WTC11 (cell line): ENCODE results near the gene P2RY6. TPM values are rescaled to one million over a fixed set of nuclear protein-coding genes. Genes with fewer than 3 reads are reported as not detected.

Experiments used
- ATAC-seq: fragments of 200-7000 bp; cut with Tn5 transposase; 2 replicates; pipeline ENCODE4 v1.10.0; 2021; ENCODE audit warnings: mild to moderate bottlenecking, moderate library complexity
- CTCF ChIA-PET: fragments of 300-600 bp; sonication (Branson Sonifier 250); formaldehyde crosslinking; loops from one replicate; lab custom pipeline; 2021; ENCODE audit warnings: antibody characterized with exemption; lab: Charles Lee
- POLR2A ChIA-PET: fragments of 350-600 bp; sonication (Branson Sonifier 250); formaldehyde crosslinking; loops from one replicate; lab custom pipeline; 2021; ENCODE audit warnings: antibody characterized with exemption; lab: Charles Lee
- DNase-seq: peaks from one replicate; pipeline ENCODE4 v3.0.0; 2021; ENCODE audit warnings: low spot score
- H3K27ac Mint-ChIP-seq: 2 replicates; pipeline ENCODE4 v1.8.0; 2021; ENCODE audit warnings: mixed read lengths
- H3K27me3 Mint-ChIP-seq: 2 replicates; pipeline ENCODE4 v1.8.0; 2021; ENCODE audit warnings: low read depth, mild to moderate bottlenecking, moderate library complexity, mixed read lengths
- H3K36me3 Mint-ChIP-seq: 2 replicates; pipeline ENCODE4 v1.8.0; 2021; ENCODE audit warnings: mixed read lengths
- H3K4me1 Mint-ChIP-seq: 2 replicates; pipeline ENCODE4 v1.8.0; 2022; ENCODE audit warnings: mixed read lengths
- H3K4me3 Mint-ChIP-seq: 2 replicates; pipeline ENCODE4 v1.8.0; 2021; ENCODE audit warnings: mild to moderate bottlenecking, moderate library complexity, mixed read lengths
- H3K9me3 Mint-ChIP-seq: 2 replicates; pipeline ENCODE4 v1.8.0; 2021; ENCODE audit warnings: mixed read lengths
- CREB1 ChIP-seq: sonication (generic); formaldehyde crosslinking; IDR thresholded peaks from 2 replicates; pipeline ENCODE4 v1.8.0; 2023; ENCODE audit warnings: mild to moderate bottlenecking, missing genetic modification reagents
- ELF4 ChIP-seq: sonication (generic); formaldehyde crosslinking; IDR thresholded peaks from 2 replicates; pipeline ENCODE4 v1.8.1; 2022; ENCODE audit warnings: low read depth, mild to moderate bottlenecking, moderate library complexity, missing genetic modification reagents
- ETV6 ChIP-seq: sonication (generic); formaldehyde crosslinking; IDR thresholded peaks from 2 replicates; pipeline ENCODE4 v1.8.1; 2022; ENCODE audit warnings: mild to moderate bottlenecking, missing genetic modification reagents
- GRHL2 ChIP-seq: fragments of 250-450 bp; sonication (Bioruptor Pico); IDR thresholded peaks from 2 replicates; pipeline ENCODE4 v1.8.0; 2022; ENCODE audit warnings: mild to moderate bottlenecking, moderate library complexity; ENCODE audit not compliant: insufficient replicate concordance, severe bottlenecking
- JAZF1 ChIP-seq: fragments of 250-450 bp; sonication (Bioruptor Pico); IDR thresholded peaks from 2 replicates; pipeline ENCODE4 v1.9.0; 2021; ENCODE audit warnings: moderate library complexity, mild to moderate bottlenecking, inconsistent platforms
- KAT7 ChIP-seq: sonication (generic); formaldehyde crosslinking; IDR thresholded peaks from 2 replicates; pipeline ENCODE4 v1.8.1; 2023; ENCODE audit warnings: missing genetic modification reagents, mild to moderate bottlenecking, borderline replicate concordance
- SOX15 ChIP-seq: fragments of 250-450 bp; sonication (Bioruptor Pico); IDR thresholded peaks from 2 replicates; pipeline ENCODE4 v1.9.0; 2021; ENCODE audit warnings: mild to moderate bottlenecking
- SP1 ChIP-seq: sonication (generic); formaldehyde crosslinking; conservative IDR thresholded peaks from 2 replicates; pipeline ENCODE4 v1.8.1; 2022; ENCODE audit warnings: missing genetic modification reagents
- TEAD1 ChIP-seq: sonication (generic); formaldehyde crosslinking; IDR thresholded peaks from 2 replicates; pipeline ENCODE4 v1.8.0; 2022; ENCODE audit warnings: mild to moderate bottlenecking, missing genetic modification reagents
- TEAD4 ChIP-seq: sonication (generic); formaldehyde crosslinking; IDR thresholded peaks from 2 replicates; pipeline ENCODE4 v1.8.0; 2022; ENCODE audit warnings: mild to moderate bottlenecking, missing genetic modification reagents
- USF1 ChIP-seq: sonication (generic); formaldehyde crosslinking; IDR thresholded peaks from 2 replicates; pipeline ENCODE4 v1.8.0; 2022; ENCODE audit warnings: mild to moderate bottlenecking, missing genetic modification reagents
- ZBTB21 ChIP-seq: sonication (generic); formaldehyde crosslinking; IDR thresholded peaks from 2 replicates; pipeline ENCODE4 v1.8.1; 2023; ENCODE audit warnings: mild to moderate bottlenecking, missing genetic modification reagents, borderline replicate concordance
- ZMAT4 ChIP-seq: fragments of 250-450 bp; sonication (Bioruptor Pico); IDR thresholded peaks from 2 replicates; pipeline ENCODE4 v1.9.0; 2021; ENCODE audit warnings: mild to moderate bottlenecking
- ZNF138 ChIP-seq: sonication (generic); formaldehyde crosslinking; conservative IDR thresholded peaks from 2 replicates; pipeline ENCODE4 v1.8.1; 2022; ENCODE audit warnings: mild to moderate bottlenecking, moderate library complexity, missing genetic modification reagents
- ZNF263 ChIP-seq: sonication (generic); formaldehyde crosslinking; IDR thresholded peaks from 2 replicates; pipeline ENCODE4 v1.8.1; 2022; ENCODE audit warnings: low read depth, mild to moderate bottlenecking, moderate library complexity, missing genetic modification reagents
- ZNF396 ChIP-seq: fragments of 250-450 bp; sonication (Bioruptor Pico); IDR thresholded peaks from 2 replicates; pipeline ENCODE4 v1.8.0; 2021; ENCODE audit warnings: mild to moderate bottlenecking, moderate library complexity, borderline replicate concordance
- ZNF416 ChIP-seq: fragments of 250-450 bp; sonication (Bioruptor Pico); IDR thresholded peaks from 2 replicates; pipeline ENCODE4 v1.9.0; 2021; ENCODE audit warnings: mild to moderate bottlenecking, inconsistent platforms
- total RNA-seq: library from RNA; stranded (reverse); gene quantifications from 3 replicates; pipeline ENCODE4 v1.2.3, GENCODE V29; 2021
- TF ChIP-seq, protein P1 (sequence below): fragments of 250-450 bp; sonication (Bioruptor Pico); IDR thresholded peaks from 2 replicates; pipeline ENCODE4 v2.1.2; 2022; ENCODE audit warnings: mild to moderate bottlenecking, moderate library complexity
- TF ChIP-seq, protein P2 (sequence below): sonication (generic); formaldehyde crosslinking; IDR thresholded peaks from 2 replicates; pipeline ENCODE4 v1.8.0; 2023; ENCODE audit warnings: mild to moderate bottlenecking, missing genetic modification reagents
- TF ChIP-seq, protein P3 (sequence below): sonication (generic); formaldehyde crosslinking; conservative IDR thresholded peaks from 2 replicates; pipeline ENCODE4 v1.8.1; 2023; ENCODE audit warnings: mild to moderate bottlenecking, low read depth, missing genetic modification reagents, moderate library complexity
- TF ChIP-seq, protein P4 (sequence below): fragments of 250-450 bp; sonication (Bioruptor Pico); IDR thresholded peaks from 2 replicates; pipeline ENCODE4 v1.9.0; 2021; ENCODE audit warnings: mild to moderate bottlenecking
- TF ChIP-seq, protein P5 (sequence below): sonication (generic); formaldehyde crosslinking; IDR thresholded peaks from 2 replicates; pipeline ENCODE4 v1.8.1; 2022; ENCODE audit warnings: missing genetic modification reagents, borderline replicate concordance

The P2RY6 gene
- total RNA-seq, 1 experiment from 2014 or later = not detected

DNA sequence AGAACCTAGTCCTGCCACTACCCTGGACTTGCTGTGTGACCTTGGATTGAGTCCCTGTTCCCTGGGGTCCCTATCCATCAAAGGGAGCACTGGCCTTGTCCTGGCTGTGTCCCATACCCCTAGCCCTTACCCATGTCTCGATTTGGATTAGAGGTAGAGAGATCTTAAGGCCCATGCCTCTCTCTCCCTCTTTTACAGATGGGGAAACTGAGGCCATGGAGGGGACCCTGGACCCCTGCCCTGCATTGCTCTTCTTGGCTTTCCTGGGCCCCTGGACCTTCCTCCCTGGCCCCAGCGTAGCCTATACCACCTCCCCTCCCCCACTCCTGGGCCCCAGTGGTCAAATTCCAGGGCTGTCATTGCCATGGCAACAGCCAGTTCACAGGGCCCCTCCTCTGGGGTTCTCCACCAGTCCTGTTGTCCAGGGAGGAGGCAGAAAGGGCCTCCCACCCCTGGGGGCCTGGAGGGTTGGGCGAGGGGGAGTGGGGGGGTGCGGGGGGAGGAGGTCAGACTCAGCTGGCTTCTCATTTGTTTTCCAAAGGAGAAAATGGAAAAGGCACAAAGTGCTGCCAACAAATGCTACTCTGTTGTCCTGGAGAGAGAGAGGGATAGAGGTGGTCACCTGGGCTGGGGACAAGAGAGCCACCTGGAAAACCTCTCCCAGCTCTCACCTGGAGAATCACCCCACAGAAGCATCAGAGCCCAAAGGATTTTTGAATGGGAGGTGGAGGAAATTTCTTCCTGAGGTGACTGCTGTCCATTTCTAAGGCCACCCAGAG lies 59.2 kb downstream of the P2RY6 start:
- CTCF ChIA-PET = interaction anchor here (0.6 to 2.4 kb wide), 19 partner anchors 10 to 131 kb away, joined by 3 to 34 read pairs (median 4); partner anchors contain the start of genes ARHGEF17 and P2RY6
- Mint-ChIP-seq H3K27me3 (peaks cover 81% of the 10 kb centered on the region), H3K9me3 (no peaks in the 10 kb centered on the region), H3K36me3 (no peaks in the 10 kb centered on the region), H3K27ac (no peak overlapping the region), H3K4me3 (no peak overlapping the region), H3K4me1 (peaks cover 47% of the 10 kb centered on the region)
- ATAC-seq (peak; percentile 74), DNase-seq (peak; percentile 88)
- peak; percentile 80; the same call in 1 of the 2 replicates for TF ChIP-seq TEAD1
- TF ChIP-seq ZMAT4 (CRISPR knock-in tag) = no peak
- TF ChIP-seq, protein P1, sequence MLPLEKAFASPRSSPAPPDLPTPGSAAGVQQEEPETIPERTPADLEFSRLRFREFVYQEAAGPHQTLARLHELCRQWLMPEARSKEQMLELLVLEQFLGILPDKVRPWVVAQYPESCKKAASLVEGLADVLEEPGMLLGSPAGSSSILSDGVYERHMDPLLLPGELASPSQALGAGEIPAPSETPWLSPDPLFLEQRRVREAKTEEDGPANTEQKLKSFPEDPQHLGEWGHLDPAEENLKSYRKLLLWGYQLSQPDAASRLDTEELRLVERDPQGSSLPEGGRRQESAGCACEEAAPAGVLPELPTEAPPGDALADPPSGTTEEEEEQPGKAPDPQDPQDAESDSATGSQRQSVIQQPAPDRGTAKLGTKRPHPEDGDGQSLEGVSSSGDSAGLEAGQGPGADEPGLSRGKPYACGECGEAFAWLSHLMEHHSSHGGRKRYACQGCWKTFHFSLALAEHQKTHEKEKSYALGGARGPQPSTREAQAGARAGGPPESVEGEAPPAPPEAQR (CRISPR knock-in tag) = no peak
- TF ChIP-seq CREB1 = no peak
- no peak for TF ChIP-seq ZBTB21 (CRISPR knock-in tag)
- peak; percentile 76; the same call in 1 of the 2 replicates for TF ChIP-seq TEAD4
- no peak for TF ChIP-seq ETV6 (CRISPR knock-in tag)
- no peak for TF ChIP-seq JAZF1 (CRISPR knock-in tag)
- TF ChIP-seq ZNF138 = no peak
- no peak for TF ChIP-seq USF1 (CRISPR knock-in tag)
- TF ChIP-seq, protein P2, sequence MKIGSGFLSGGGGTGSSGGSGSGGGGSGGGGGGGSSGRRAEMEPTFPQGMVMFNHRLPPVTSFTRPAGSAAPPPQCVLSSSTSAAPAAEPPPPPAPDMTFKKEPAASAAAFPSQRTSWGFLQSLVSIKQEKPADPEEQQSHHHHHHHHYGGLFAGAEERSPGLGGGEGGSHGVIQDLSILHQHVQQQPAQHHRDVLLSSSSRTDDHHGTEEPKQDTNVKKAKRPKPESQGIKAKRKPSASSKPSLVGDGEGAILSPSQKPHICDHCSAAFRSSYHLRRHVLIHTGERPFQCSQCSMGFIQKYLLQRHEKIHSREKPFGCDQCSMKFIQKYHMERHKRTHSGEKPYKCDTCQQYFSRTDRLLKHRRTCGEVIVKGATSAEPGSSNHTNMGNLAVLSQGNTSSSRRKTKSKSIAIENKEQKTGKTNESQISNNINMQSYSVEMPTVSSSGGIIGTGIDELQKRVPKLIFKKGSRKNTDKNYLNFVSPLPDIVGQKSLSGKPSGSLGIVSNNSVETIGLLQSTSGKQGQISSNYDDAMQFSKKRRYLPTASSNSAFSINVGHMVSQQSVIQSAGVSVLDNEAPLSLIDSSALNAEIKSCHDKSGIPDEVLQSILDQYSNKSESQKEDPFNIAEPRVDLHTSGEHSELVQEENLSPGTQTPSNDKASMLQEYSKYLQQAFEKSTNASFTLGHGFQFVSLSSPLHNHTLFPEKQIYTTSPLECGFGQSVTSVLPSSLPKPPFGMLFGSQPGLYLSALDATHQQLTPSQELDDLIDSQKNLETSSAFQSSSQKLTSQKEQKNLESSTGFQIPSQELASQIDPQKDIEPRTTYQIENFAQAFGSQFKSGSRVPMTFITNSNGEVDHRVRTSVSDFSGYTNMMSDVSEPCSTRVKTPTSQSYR = peak; percentile 69; the same call in 1 of the 2 replicates
- TF ChIP-seq ELF4 = no peak
- POLR2A ChIA-PET = interaction anchor here (0.6 to 1.9 kb wide), 2 partner anchors 24 to 199 kb away, joined by 3 to 6 read pairs; no protein-coding TSS in a partner anchor

GRCh38 chr11:73333173-73333572 lies 61.0 kb downstream of the P2RY6 start:
- H3K27ac Mint-ChIP-seq = no peak overlapping the region

More at GRCh38 chr11:73333173-73333572, 61.0 kb downstream of the P2RY6 start:
- no peak overlapping the region for H3K4me3 Mint-ChIP-seq
- ChIA-PET CTCF (interaction anchor here (0.7 to 6.2 kb wide), 5 partner anchors 10 to 60 kb away, joined by 3 to 270 read pairs (median 11); partner anchors contain the start of gene ARHGEF17), POLR2A (no interaction called here)
- peaks cover 78% of the 10 kb centered on the region for H3K27me3 Mint-ChIP-seq
- H3K36me3 Mint-ChIP-seq = no peaks in the 10 kb centered on the region
- ATAC-seq (no peak), DNase-seq (no peak)
- H3K4me1 Mint-ChIP-seq = peaks cover 47% of the 10 kb centered on the region
- H3K9me3 Mint-ChIP-seq = no peaks in the 10 kb centered on the region
- TF ChIP-seq, protein P3, sequence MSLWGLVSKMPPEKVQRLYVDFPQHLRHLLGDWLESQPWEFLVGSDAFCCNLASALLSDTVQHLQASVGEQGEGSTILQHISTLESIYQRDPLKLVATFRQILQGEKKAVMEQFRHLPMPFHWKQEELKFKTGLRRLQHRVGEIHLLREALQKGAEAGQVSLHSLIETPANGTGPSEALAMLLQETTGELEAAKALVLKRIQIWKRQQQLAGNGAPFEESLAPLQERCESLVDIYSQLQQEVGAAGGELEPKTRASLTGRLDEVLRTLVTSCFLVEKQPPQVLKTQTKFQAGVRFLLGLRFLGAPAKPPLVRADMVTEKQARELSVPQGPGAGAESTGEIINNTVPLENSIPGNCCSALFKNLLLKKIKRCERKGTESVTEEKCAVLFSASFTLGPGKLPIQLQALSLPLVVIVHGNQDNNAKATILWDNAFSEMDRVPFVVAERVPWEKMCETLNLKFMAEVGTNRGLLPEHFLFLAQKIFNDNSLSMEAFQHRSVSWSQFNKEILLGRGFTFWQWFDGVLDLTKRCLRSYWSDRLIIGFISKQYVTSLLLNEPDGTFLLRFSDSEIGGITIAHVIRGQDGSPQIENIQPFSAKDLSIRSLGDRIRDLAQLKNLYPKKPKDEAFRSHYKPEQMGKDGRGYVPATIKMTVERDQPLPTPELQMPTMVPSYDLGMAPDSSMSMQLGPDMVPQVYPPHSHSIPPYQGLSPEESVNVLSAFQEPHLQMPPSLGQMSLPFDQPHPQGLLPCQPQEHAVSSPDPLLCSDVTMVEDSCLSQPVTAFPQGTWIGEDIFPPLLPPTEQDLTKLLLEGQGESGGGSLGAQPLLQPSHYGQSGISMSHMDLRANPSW (CRISPR knock-in tag) = no peak
- TF ChIP-seq, protein P4, sequence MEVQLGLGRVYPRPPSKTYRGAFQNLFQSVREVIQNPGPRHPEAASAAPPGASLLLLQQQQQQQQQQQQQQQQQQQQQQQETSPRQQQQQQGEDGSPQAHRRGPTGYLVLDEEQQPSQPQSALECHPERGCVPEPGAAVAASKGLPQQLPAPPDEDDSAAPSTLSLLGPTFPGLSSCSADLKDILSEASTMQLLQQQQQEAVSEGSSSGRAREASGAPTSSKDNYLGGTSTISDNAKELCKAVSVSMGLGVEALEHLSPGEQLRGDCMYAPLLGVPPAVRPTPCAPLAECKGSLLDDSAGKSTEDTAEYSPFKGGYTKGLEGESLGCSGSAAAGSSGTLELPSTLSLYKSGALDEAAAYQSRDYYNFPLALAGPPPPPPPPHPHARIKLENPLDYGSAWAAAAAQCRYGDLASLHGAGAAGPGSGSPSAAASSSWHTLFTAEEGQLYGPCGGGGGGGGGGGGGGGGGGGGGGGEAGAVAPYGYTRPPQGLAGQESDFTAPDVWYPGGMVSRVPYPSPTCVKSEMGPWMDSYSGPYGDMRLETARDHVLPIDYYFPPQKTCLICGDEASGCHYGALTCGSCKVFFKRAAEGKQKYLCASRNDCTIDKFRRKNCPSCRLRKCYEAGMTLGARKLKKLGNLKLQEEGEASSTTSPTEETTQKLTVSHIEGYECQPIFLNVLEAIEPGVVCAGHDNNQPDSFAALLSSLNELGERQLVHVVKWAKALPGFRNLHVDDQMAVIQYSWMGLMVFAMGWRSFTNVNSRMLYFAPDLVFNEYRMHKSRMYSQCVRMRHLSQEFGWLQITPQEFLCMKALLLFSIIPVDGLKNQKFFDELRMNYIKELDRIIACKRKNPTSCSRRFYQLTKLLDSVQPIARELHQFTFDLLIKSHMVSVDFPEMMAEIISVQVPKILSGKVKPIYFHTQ (CRISPR knock-in tag) = no peak
- TF ChIP-seq KAT7 (CRISPR knock-in tag) (no peak), ZNF416 (CRISPR knock-in tag) (no peak), ZNF396 (CRISPR knock-in tag) (no peak), GRHL2 (no peak), SOX15 (CRISPR knock-in tag) (no peak), SP1 (CRISPR knock-in tag) (no peak), ZNF263 (no peak)
- TF ChIP-seq, protein P5, sequence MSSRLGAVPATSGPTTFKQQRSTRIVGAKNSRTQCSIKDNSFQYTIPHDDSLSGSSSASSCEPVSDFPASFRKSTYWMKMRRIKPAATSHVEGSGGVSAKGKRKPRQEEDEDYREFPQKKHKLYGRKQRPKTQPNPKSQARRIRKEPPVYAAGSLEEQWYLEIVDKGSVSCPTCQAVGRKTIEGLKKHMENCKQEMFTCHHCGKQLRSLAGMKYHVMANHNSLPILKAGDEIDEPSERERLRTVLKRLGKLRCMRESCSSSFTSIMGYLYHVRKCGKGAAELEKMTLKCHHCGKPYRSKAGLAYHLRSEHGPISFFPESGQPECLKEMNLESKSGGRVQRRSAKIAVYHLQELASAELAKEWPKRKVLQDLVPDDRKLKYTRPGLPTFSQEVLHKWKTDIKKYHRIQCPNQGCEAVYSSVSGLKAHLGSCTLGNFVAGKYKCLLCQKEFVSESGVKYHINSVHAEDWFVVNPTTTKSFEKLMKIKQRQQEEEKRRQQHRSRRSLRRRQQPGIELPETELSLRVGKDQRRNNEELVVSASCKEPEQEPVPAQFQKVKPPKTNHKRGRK (CRISPR knock-in tag) = no peak
